ENCODE results near the gene KLHDC8B.
"Not testable (repeated sequence)": the region's sequence is repeated elsewhere in the genome, so short reads cannot be mapped to it uniquely, and the experiment has no call there.

KLHDC8B gene

GRCh38 chr3:49199239-49199899 lies 28.0 kb downstream of the KLHDC8B start:
- Histone ChIP-seq H3K27me3 (replicated peaks in 2 of 5; ENCODE audit: control insufficient read depth in 4 of 5, insufficient read depth in 5 of 5, low read length in 4 of 5) (peaks cover 0 to 15% (median 4%) of the 10 kb centered on the region in 5 experiments), H3K27ac (ENCODE audit: insufficient read depth in 1 of 2, low read depth in 1 of 2, low read length in 2 of 2, poor library complexity in 1 of 2, severe bottlenecking in 2 of 2) (no peak overlapping the region), H3K36me3 (ENCODE audit: control insufficient read depth in 4 of 4, insufficient read depth in 4 of 4, low read length in 3 of 4) (no peaks in the 10 kb centered on the region), H3K4me1 (ENCODE audit: control extremely low read depth in 1 of 4, control insufficient read depth in 4 of 4, insufficient read depth in 4 of 4, low read length in 3 of 4) (peaks cover 0 to 3% (median 0%) of the 10 kb centered on the region in 4 experiments), H3K9me3 (ENCODE audit: control extremely low read depth in 1 of 5, control insufficient read depth in 4 of 5, insufficient read depth in 2 of 5, low read depth in 1 of 5, low read length in 4 of 5) (peaks cover 0 to 6% (median 0%) of the 10 kb centered on the region in 5 experiments), H3K4me3 (ENCODE audit: control insufficient read depth in 1 of 7, extremely low read depth in 1 of 7, insufficient read depth in 4 of 7, low read depth in 2 of 7, low read length in 6 of 7) (no peak overlapping the region)
- 41% methylated on average over 52 of the region's 53 CpGs for WGBS (ENCODE audit: insufficient coverage)
- ChIA-PET POLR2A (no interaction called here), CTCF (no interaction called here)
- DNase-seq: peak in 2 of 3 donors; percentile 28 to 46

- no peak for DNase-seq
- Histone ChIP-seq H3K9me3 (ENCODE audit: control extremely low read depth in 1 of 5, control insufficient read depth in 4 of 5, insufficient read depth in 2 of 5, low read depth in 1 of 5, low read length in 4 of 5) (peaks cover 0 to 6% (median 0%) of the 10 kb centered on the region in 5 experiments), H3K36me3 (ENCODE audit: control insufficient read depth in 4 of 4, insufficient read depth in 4 of 4, low read length in 3 of 4) (no peaks in the 10 kb centered on the region), H3K4me3 (ENCODE audit: control insufficient read depth in 1 of 7, extremely low read depth in 1 of 7, insufficient read depth in 4 of 7, low read depth in 2 of 7, low read length in 6 of 7) (no peak overlapping the region), H3K4me1 (ENCODE audit: control extremely low read depth in 1 of 4, control insufficient read depth in 4 of 4, insufficient read depth in 4 of 4, low read length in 3 of 4) (peaks cover 0 to 3% (median 0%) of the 10 kb centered on the region in 4 experiments), H3K27ac (ENCODE audit: insufficient read depth in 1 of 2, low read depth in 1 of 2, low read length in 2 of 2, poor library complexity in 1 of 2, severe bottlenecking in 2 of 2) (no peak overlapping the region), H3K27me3 (replicated peaks in 2 of 5; ENCODE audit: control insufficient read depth in 4 of 5, insufficient read depth in 5 of 5, low read length in 4 of 5) (peaks cover 0 to 15% (median 4%) of the 10 kb centered on the region in 5 experiments)
- WGBS (ENCODE audit: insufficient coverage): 96% methylated on average over 14 of the region's 15 CpGs
- POLR2A ChIA-PET: no interaction called here
- CTCF ChIA-PET: no interaction called here
These were observed 28.5 kb downstream of the KLHDC8B start for GRCh38 chr3:49199900-49200281.

- Histone ChIP-seq H3K27me3 (replicated peaks in 2 of 5; ENCODE audit: control insufficient read depth in 4 of 5, insufficient read depth in 5 of 5, low read length in 4 of 5) (no peaks in the 10 kb centered on the region), H3K9me3 (ENCODE audit: control extremely low read depth in 1 of 5, control insufficient read depth in 4 of 5, insufficient read depth in 2 of 5, low read depth in 1 of 5, low read length in 4 of 5) (peaks cover 0 to 15% (median 1%) of the 10 kb centered on the region in 5 experiments), H3K27ac (ENCODE audit: insufficient read depth in 1 of 2, low read depth in 1 of 2, low read length in 2 of 2, poor library complexity in 1 of 2, severe bottlenecking in 2 of 2) (no peak overlapping the region), H3K4me1 (ENCODE audit: control extremely low read depth in 1 of 4, control insufficient read depth in 4 of 4, insufficient read depth in 4 of 4, low read length in 3 of 4) (peaks cover 0 to 8% (median 3%) of the 10 kb centered on the region in 4 experiments), H3K36me3 (ENCODE audit: control insufficient read depth in 4 of 4, insufficient read depth in 4 of 4, low read length in 3 of 4) (no peaks in the 10 kb centered on the region), H3K4me3 (ENCODE audit: control insufficient read depth in 1 of 7, extremely low read depth in 1 of 7, insufficient read depth in 4 of 7, low read depth in 2 of 7, low read length in 6 of 7) (no peak overlapping the region)
- DNase-seq: no peak
- POLR2A ChIA-PET: no interaction called here
- CTCF ChIA-PET: interaction anchor here (1.1 to 2.1 kb wide), 2 partner anchors 18 to 42 kb away, joined by 3 to 5 read pairs; partner anchors contain the start of gene KLHDC8B
- WGBS (ENCODE audit: insufficient coverage): 97% methylated on average over 10 of the region's 15 CpGs
These were observed 42.1 kb downstream of the KLHDC8B start for GRCh38 chr3:49213541-49213943.

GRCh38 chr3:49213998-49214397 lies 42.6 kb downstream of the KLHDC8B start:
- DNase-seq: peak in 1 of 3 donors; percentile 15
- Histone ChIP-seq H3K27me3 (replicated peaks in 2 of 5; ENCODE audit: control insufficient read depth in 4 of 5, insufficient read depth in 5 of 5, low read length in 4 of 5) (no peaks in the 10 kb centered on the region), H3K36me3 (ENCODE audit: control insufficient read depth in 4 of 4, insufficient read depth in 4 of 4, low read length in 3 of 4) (no peaks in the 10 kb centered on the region), H3K9me3 (ENCODE audit: control extremely low read depth in 1 of 5, control insufficient read depth in 4 of 5, insufficient read depth in 2 of 5, low read depth in 1 of 5, low read length in 4 of 5) (peaks cover 0 to 15% (median 1%) of the 10 kb centered on the region in 5 experiments), H3K4me1 (ENCODE audit: control extremely low read depth in 1 of 4, control insufficient read depth in 4 of 4, insufficient read depth in 4 of 4, low read length in 3 of 4) (peaks cover 0 to 9% (median 5%) of the 10 kb centered on the region in 4 experiments), H3K4me3 (ENCODE audit: control insufficient read depth in 1 of 7, extremely low read depth in 1 of 7, insufficient read depth in 4 of 7, low read depth in 2 of 7, low read length in 6 of 7) (no peak overlapping the region), H3K27ac (ENCODE audit: insufficient read depth in 1 of 2, low read depth in 1 of 2, low read length in 2 of 2, poor library complexity in 1 of 2, severe bottlenecking in 2 of 2) (no peak overlapping the region)
- POLR2A ChIA-PET: no interaction called here
- WGBS (ENCODE audit: insufficient coverage): 88% methylated on average over 2 of the region's 2 CpGs
- CTCF ChIA-PET: interaction anchor here (1.1 to 2.1 kb wide), 2 partner anchors 17 to 43 kb away, joined by 3 to 5 read pairs; partner anchors contain the start of gene KLHDC8B

- H3K27me3 ChIP-seq (replicated peaks in 2 of 5; ENCODE audit: control insufficient read depth in 4 of 5, insufficient read depth in 5 of 5, low read length in 4 of 5); H3K4me1 ChIP-seq (ENCODE audit: control extremely low read depth in 1 of 4, control insufficient read depth in 4 of 4, insufficient read depth in 4 of 4, low read length in 3 of 4); POLR2A ChIA-PET; H3K27ac ChIP-seq (ENCODE audit: insufficient read depth in 1 of 2, low read depth in 1 of 2, low read length in 2 of 2, poor library complexity in 1 of 2, severe bottlenecking in 2 of 2); H3K36me3 ChIP-seq (ENCODE audit: control insufficient read depth in 4 of 4, insufficient read depth in 4 of 4, low read length in 3 of 4); H3K4me3 ChIP-seq (ENCODE audit: control insufficient read depth in 1 of 7, extremely low read depth in 1 of 7, insufficient read depth in 4 of 7, low read depth in 2 of 7, low read length in 6 of 7); CTCF ChIA-PET: not testable (repeated sequence)
- H3K9me3 ChIP-seq (ENCODE audit: control extremely low read depth in 1 of 5, control insufficient read depth in 4 of 5, insufficient read depth in 2 of 5, low read depth in 1 of 5, low read length in 4 of 5): peaks cover 0 to 23% (median 1%) of the 10 kb centered on the region in 5 experiments
- peak in 2 of 3 donors; percentile 37 to 62 for DNase-seq
- WGBS (ENCODE audit: insufficient coverage): 0% methylated on average over 1 of the region's 3 CpGs
These were observed 45.3 kb downstream of the KLHDC8B start for GRCh38 chr3:49216687-49217086.

- H3K4me3 ChIP-seq (ENCODE audit: control insufficient read depth in 1 of 7, extremely low read depth in 1 of 7, insufficient read depth in 4 of 7, low read depth in 2 of 7, low read length in 6 of 7); H3K36me3 ChIP-seq (ENCODE audit: control insufficient read depth in 4 of 4, insufficient read depth in 4 of 4, low read length in 3 of 4); H3K27me3 ChIP-seq (replicated peaks in 2 of 5; ENCODE audit: control insufficient read depth in 4 of 5, insufficient read depth in 5 of 5, low read length in 4 of 5); CTCF ChIA-PET; DNase-seq; POLR2A ChIA-PET; H3K4me1 ChIP-seq (ENCODE audit: control extremely low read depth in 1 of 4, control insufficient read depth in 4 of 4, insufficient read depth in 4 of 4, low read length in 3 of 4); H3K27ac ChIP-seq (ENCODE audit: insufficient read depth in 1 of 2, low read depth in 1 of 2, low read length in 2 of 2, poor library complexity in 1 of 2, severe bottlenecking in 2 of 2): not testable (repeated sequence)
- peaks cover 0 to 27% (median 1%) of the 10 kb centered on the region in 5 experiments for H3K9me3 ChIP-seq (ENCODE audit: control extremely low read depth in 1 of 5, control insufficient read depth in 4 of 5, insufficient read depth in 2 of 5, low read depth in 1 of 5, low read length in 4 of 5)
These were observed 45.7 kb downstream of the KLHDC8B start for GRCh38 chr3:49217108-49217507.

- H3K4me3 ChIP-seq (ENCODE audit: control insufficient read depth in 1 of 7, extremely low read depth in 1 of 7, insufficient read depth in 4 of 7, low read depth in 2 of 7, low read length in 6 of 7): no peak overlapping the region
- peak in 1 of 3 donors; percentile 19 for DNase-seq
- WGBS (ENCODE audit: insufficient coverage): 95% methylated on average over 7 of the region's 7 CpGs
- no peaks in the 10 kb centered on the region for H3K36me3 ChIP-seq (ENCODE audit: control insufficient read depth in 4 of 4, insufficient read depth in 4 of 4, low read length in 3 of 4)
- POLR2A ChIA-PET: no interaction called here
- peaks cover 0 to 9% (median 5%) of the 10 kb centered on the region in 4 experiments for H3K4me1 ChIP-seq (ENCODE audit: control extremely low read depth in 1 of 4, control insufficient read depth in 4 of 4, insufficient read depth in 4 of 4, low read length in 3 of 4)
- peaks cover 0 to 31% (median 3%) of the 10 kb centered on the region in 5 experiments for H3K9me3 ChIP-seq (ENCODE audit: control extremely low read depth in 1 of 5, control insufficient read depth in 4 of 5, insufficient read depth in 2 of 5, low read depth in 1 of 5, low read length in 4 of 5)
- no peak overlapping the region for H3K27ac ChIP-seq (ENCODE audit: insufficient read depth in 1 of 2, low read depth in 1 of 2, low read length in 2 of 2, poor library complexity in 1 of 2, severe bottlenecking in 2 of 2)
- CTCF ChIA-PET: no interaction called here
- H3K27me3 ChIP-seq (replicated peaks in 2 of 5; ENCODE audit: control insufficient read depth in 4 of 5, insufficient read depth in 5 of 5, low read length in 4 of 5): no peaks in the 10 kb centered on the region
These were observed 46.5 kb downstream of the KLHDC8B start for GRCh38 chr3:49217688-49218470.
